GM21360 (cell line): ENCODE data around the gene MRPL10.

Source experiments
- ATAC-seq: cut with Tn5 transposase; IDR thresholded peaks from one replicate; pipeline ENCODE4 v1.9.1; 2021; ENCODE audit warnings: mild to moderate bottlenecking, moderate library complexity; ENCODE audit not compliant: unreplicated experiment

MRPL10 gene

GRCh38 chr17:47831003-47831933 lies at the start of gene MRPL10, which contains the start of gene LRRC46:
MRPL10 (minus strand) TSS chr17:47831541; CDS start chr17:47831511, 30 bp downstream.
LRRC46 (plus strand) TSS chr17:47831670; CDS start chr17:47831990, 320 bp downstream.
- peak; percentile 81 for ATAC-seq

DNA sequence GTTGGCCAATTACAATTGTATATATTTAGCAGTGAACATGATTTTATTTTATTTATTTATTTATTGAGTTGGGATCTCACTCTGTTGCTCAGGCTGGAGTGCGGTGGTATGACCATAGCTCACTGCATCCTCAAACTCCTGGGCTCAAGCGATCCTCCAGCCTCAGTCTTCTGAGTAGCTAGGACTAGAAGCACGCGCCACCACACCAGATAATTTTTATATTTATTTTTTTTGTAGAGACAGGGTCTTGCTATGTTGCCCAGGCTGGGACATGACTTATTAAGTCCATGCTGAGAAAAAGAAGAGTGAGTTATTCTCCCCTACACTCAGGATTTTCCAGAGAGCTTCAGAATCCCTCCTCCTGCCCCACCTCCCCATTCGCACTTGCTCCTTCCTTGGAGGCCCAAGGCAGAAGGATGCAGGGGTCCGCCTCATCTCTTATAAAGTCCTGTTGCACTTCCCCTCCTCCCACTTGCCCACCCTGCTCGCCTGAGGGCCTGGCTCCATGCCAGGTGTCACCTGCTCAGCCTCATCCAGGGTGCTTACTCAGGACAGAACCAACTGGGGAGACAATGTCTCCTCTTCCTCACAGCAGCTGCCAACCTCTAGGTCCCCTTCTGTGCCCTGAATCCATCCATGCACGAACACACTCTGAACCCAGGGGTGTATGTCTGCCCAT lies 48.6 kb upstream of the MRPL10 start:
- no peak for ATAC-seq

DNA sequence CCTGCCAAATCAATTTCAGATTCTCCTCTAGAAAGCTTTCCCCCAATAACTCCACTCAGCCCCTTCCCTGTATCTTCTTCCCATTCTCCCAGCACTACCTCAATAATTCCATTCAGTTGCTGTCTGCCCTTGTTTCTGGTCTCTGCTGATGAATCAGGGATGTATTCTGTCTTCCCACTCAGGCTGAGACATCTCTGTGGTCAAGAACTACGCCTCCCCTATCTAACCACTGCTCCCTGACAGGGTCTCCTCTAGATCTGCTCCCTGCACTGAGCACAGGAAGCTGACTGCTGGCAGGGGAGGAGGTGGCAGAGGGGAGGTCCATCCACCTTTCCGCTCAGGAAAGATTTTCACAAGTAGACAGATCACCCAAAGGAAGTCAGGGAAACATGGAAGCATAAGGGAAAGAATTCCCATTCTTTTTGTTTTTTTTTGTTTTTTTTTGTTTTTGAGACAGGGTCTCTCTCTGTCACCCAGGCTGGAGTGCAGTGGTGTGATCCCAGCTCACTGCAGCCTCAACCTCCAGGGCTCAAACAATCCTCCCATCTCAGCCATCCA lies 47.8 kb upstream of the MRPL10 start:
- ATAC-seq = no peak

DNA sequence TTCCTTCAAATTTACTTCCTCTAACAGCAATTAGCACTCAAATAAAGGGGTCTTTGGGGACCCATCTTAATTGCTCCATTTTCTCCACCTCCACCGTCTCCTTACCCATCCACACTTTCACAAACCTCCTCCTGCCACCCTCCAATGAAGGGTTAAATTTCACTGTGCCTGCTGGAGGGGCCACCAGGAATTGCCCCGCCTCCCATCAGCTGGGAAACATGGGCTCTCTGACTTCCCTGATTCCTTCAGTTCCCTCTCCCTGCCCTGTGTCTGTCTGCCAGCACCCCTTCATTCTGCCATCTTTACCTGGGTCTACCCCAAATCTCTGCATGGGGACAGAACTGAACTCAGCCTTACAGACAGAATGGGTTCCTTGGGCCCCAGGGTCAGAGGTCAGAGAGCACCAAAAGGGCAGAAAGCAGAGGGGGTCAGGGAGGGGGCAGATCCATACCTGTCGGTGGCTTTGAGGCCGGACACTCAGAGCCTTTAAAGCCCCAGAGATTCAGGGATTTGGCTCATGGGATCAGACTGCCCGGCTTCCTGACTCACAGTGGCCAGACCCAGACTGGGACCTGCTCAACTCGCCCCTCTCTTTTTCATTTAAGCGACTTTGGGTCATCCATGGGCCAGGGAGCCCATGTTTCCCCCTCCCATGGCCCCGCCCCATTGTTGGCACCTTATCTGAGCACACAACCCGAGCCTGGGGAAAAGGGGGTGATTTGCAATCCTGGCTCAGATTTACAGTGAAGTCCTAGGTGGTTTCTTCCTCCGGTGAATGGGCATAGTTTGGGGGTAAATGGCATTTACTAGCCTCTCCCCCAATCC lies 47.1 kb upstream of the MRPL10 start:
- no peak for ATAC-seq

DNA sequence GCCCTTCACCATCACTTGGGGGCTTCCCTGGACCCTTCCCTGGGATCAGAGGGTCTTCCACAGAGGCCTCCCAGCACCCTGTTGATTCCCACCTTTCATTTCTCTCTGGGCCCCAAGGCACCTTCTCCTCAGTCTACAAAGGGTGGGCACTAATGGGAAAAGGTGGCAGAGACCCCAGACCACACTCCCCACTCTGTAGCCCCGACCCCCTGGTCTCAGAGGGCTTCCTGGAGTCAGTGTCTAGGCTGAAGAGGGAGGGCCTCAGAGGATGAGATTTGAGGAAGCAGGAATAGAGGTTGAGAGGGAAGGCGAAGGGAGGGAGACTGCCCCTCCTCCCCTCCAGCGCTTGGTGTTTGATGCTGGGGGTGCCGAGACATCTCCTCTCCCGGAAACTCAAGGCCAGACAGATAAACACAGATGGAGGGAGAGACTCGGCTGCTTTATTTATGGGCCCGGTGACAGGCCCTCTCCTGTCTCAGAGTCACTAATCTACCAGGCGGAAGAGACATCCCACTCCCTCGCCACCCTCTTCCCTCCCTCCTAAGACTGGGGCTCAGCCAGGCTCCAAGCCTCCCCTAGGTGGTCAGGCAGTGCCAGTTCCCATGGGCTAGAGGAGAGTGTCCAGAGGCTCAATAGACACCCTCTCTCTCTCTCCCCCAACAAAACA lies 46.2 kb upstream of the MRPL10 start:
- no peak for ATAC-seq

DNA sequence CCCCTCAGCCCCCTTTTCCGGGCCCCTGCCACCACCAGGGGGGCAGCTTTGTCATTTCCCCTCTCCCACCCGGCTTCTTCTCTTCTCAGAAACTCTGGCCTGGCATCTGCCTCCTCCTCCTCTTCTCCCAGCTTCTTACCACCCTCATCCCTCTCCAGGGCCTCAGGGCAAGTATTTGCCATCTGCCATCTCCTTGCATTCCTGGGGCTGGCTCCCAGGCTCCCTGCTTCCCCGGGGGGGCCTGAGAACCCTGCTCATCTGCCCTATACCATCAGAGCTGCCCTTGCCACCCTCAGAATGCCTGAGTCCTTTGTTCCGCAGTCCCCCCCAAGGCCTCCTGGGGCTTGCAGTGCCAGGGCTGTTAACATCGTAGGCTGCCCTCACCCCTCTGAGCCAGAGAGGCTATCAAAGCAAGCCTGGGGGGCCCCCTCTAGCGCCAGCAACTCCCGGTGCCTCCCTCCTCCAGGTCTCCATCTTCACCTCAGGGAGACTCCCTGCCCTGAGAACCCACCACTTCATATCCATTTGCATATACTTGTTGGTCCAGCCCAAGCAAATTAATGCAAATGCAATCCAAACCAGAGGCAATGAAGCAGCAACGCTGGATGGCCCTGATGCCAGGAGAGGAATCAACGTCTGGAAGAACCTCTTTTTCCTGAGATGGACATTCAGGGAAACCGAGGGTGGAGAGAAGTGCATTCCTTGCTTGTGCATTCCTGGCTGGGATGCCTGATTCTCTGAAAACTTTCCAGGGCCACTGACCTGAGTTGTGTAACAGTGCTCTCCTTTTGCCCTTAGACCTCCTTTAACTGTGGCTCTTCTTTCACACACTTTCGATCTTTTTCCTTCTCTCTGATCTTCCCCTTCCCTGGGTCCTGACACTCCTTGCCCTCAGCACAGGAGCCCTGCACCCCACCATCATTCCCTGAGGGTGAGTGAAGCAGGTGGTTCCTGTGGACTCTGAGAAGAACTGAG lies 44.0 kb upstream of the MRPL10 start:
- no peak for ATAC-seq

DNA sequence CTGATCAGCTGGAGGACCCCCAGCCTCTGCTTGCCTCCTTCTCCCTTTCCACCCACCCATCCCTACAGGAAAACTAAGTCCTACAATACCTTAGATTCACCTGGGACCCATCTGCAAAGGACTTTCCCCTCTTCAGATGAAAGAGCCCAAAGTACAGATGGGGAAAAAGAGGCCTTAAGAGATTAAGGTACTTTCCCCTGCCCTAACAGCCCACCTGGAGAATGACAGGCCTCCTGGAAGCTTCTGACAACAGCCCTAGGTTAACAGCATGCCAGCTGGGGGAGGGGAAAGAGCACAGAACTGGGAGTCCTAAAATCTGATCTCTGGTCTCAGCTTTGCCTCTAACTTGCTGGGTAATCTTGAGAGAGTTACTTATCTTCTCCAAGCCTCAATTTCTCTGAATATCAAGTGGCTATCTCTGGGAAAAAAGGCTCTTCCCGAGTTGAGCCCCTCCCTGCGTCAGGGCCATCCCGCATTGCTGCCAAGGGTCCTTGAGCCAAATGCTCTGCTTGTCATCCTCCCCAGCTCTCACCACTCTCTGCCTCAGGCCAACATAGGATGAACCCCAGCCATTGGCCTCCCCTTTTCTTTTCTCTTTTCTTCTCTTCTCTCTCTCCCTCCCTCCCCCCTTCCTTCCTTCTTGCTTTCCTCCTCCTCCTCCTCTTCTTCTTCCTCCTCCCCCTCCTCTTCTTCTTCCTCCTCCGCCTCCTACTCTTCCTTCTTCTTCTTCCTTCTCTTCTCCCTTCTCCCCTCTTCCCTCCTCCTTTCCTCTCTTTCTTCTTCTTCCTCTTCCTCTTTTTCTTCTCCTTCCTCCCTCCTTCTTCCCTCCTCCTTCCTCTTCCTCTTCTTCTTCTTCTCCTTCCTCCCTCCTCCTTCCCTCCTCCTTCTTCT lies 42.1 kb upstream of the MRPL10 start:
- ATAC-seq = no peak

GRCh38 chr17:47872651-47873161 lies 41.4 kb upstream of the MRPL10 start:
- no peak for ATAC-seq

DNA sequence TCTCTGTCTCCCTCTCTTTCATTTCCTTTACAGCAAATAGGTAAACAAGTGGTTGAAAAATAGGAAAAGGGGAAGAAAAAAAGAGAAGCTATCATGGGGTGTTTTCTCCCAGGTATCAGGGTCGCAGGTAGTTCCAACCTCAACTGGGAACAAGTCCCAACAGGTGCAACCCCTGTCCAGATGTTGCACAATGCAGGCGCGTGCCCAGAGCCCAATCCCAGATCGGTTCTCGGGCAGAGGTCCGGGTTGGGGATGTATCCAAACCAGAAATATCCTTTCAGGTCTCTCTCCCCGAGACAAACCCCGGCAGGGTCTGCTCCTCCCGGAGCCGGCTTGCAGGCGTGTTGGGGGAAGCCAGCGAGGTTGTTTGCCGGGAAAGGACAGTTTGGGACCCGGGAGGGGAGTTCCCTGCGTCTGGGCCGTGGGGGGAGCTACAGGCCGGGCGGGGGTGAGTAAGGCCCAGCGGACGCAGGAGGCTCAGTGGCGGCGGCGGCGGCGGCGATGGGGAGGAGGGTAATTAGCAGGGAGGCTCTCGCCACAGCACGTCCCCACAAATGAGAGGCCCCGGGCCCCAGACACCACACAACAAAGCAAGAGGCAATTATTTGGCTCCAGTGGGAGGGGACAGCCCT lies 40.8 kb upstream of the MRPL10 start:
- no peak for ATAC-seq

GRCh38 chr17:47871048-47871447 lies 39.7 kb upstream of the MRPL10 start:
- ATAC-seq = no peak

GRCh38 chr17:47870056-47870455 lies 38.7 kb upstream of the MRPL10 start:
- no peak for ATAC-seq

DNA sequence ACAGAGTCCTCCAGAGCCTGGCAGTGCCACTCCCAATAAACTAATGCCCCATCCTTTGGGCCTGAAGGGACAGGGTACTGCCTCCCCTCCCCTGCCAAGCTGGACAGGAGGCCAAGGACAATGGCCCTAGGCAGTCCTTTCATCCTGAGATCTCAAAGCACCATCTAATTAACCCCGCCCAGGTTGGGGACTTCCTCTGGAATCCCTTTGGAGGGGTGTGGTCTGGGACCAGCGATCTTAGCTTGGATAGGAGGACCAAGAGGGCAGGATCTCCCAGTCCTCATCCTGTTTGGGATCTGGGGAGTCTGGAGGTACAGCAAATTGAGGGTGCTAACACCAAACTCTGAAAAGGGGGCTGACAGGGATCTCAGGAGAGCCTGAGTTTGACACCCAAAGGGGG lies 37.8 kb upstream of the MRPL10 start:
- no peak for ATAC-seq

DNA sequence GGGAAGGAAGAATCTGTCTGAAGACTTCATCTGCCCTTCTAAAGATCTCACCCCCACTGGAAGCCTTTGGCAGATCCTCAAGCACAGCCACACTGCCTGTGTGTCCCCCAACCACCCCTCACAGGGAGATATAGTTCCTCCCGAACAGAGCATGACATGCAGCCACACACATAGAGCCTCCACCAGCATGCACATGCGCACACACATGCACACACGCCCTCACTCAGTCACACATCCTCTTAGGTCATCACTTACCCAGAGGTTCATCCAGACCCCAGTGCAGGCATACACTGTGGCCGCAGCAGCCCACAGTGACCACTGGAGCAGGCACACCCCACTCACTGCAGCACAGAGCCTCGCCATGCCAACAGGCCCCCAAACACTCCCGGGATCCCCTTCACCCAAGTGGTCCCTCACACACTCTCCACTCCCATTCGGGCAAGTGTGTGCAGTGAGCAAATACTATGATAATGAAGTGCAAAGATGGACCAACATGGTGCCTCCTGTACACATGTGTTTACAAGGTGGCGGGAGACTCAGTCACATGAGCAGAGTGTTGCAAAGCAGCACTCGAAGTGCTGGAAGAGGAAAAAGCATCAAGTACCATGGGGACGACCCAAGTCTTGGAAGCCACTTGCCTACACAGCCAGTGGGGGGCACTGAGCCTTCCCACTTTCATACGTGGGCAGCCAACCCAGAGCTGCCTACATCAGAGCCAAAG lies 36.6 kb upstream of the MRPL10 start:
- no peak for ATAC-seq

GRCh38 chr17:47866941-47867340 lies 35.6 kb upstream of the MRPL10 start:
- ATAC-seq = no peak

GRCh38 chr17:47864791-47865216 lies 33.5 kb upstream of the MRPL10 start:
- ATAC-seq = no peak

GRCh38 chr17:47862621-47863440 lies 31.5 kb upstream of the MRPL10 start:
- no peak for ATAC-seq
